Lung (tissue), 12 donors: ENCODE measurements around the gene CCL7. TPM values are rescaled to one million over a fixed set of nuclear protein-coding genes. Genes with fewer than 3 reads are reported as not detected.

Experiments used
- ATAC-seq: fragments of 200-7000 bp; cut with Tn5 transposase; one replicate; pipeline ENCODE4 v1.9.1; 2020; ENCODE audit warnings: moderate number of reproducible peaks; ENCODE audit not compliant: insufficient read depth, low FRiP score
- DNase-seq, 3 donors: peaks; one replicate each; pipeline ENCODE4 v3.0.0-alpha.2; 2013 to 2017
- H3K27ac ChIP-seq, 2 donors: one replicate each; pipeline ENCODE4 v1.5.1; 2013; ENCODE audit warnings: mild to moderate bottlenecking in 2 of 2, moderate library complexity in 2 of 2, control low read depth in 1 of 2, inconsistent platforms in 1 of 2, low read depth in 1 of 2, low read length in 1 of 2
- H3K27me3 ChIP-seq, 3 donors: one replicate each; pipeline ENCODE4 v1.5.1; 2013; ENCODE audit warnings: low read length in 2 of 3; ENCODE audit not compliant: control insufficient read depth in 3 of 3, insufficient read depth in 3 of 3
- H3K36me3 ChIP-seq, 4 donors: one replicate each; pipeline ENCODE4 v1.5.1; 2013; ENCODE audit warnings: low read length in 4 of 4, mild to moderate bottlenecking in 1 of 4, moderate library complexity in 1 of 4; ENCODE audit not compliant: control insufficient read depth in 4 of 4, insufficient read depth in 4 of 4
- H3K4me1 ChIP-seq, 5 donors: one replicate each; pipeline ENCODE4 v1.5.1; 2013; ENCODE audit warnings: low read length in 5 of 5, mild to moderate bottlenecking in 2 of 5, moderate library complexity in 1 of 5; ENCODE audit not compliant: control insufficient read depth in 5 of 5, insufficient read depth in 5 of 5
- H3K4me3 ChIP-seq: one replicate; pipeline ENCODE4 v1.5.1; 2013; ENCODE audit warnings: mild to moderate bottlenecking, control low read depth, moderate library complexity
- H3K9ac ChIP-seq, 2 donors: one replicate each; pipeline ENCODE4 v1.5.1; 2013; ENCODE audit warnings: low read length in 2 of 2, control low read depth in 1 of 2; ENCODE audit not compliant: insufficient read depth in 1 of 2
- H3K9me3 ChIP-seq, 4 donors: one replicate each; pipeline ENCODE4 v1.5.1; 2013; ENCODE audit warnings: low read length in 3 of 4, mild to moderate bottlenecking in 1 of 4, moderate library complexity in 1 of 4; ENCODE audit not compliant: control insufficient read depth in 4 of 4, insufficient read depth in 3 of 4
- WGBS, 2 donors: extraction: QIAGEN DNeasy Blood & Tissue Kit; methylation state at CpG; one replicate each; pipeline ENCODE4 v1.1.7; 2013; 5-methylcytosine and 5-hydroxymethylcytosine counted together
- polyA plus RNA-seq, 2 donors: library from polyadenylated mRNA; stranded (reverse); fragments of 200-250 nt; gene quantifications; one replicate each; pipeline ENCODE4 v1.2.1, GENCODE V29; 2013
- total RNA-seq, 2 donors: library from RNA; depleted of rRNA in 1 of 2; stranded (reverse); fragments of >200 nt in 1 of 2; gene quantifications; one replicate each; pipeline ENCODE4 v1.2.1, GENCODE V29; 2014 to 2021
- TF ChIP-seq, protein P1 (sequence below): IDR thresholded peaks from 2 replicates; pipeline ENCODE4 v1.5.1; 2012; ENCODE audit warnings: mild to moderate bottlenecking; ENCODE audit errors: control extremely low read depth, extremely low read depth
- donor health status: control.
- donor health status: control.
- donor health status: Bipolar disorder and iron deficiency.
- donor health status: healthy.
- donor health status: DM: yes; HTN: yes; CAD: no.

Gene CCL7
- total and polyA plus RNA-seq, 4 donors: 1.0 to 44.9 (median 1.0) TPM; not detected in 1

DNA sequence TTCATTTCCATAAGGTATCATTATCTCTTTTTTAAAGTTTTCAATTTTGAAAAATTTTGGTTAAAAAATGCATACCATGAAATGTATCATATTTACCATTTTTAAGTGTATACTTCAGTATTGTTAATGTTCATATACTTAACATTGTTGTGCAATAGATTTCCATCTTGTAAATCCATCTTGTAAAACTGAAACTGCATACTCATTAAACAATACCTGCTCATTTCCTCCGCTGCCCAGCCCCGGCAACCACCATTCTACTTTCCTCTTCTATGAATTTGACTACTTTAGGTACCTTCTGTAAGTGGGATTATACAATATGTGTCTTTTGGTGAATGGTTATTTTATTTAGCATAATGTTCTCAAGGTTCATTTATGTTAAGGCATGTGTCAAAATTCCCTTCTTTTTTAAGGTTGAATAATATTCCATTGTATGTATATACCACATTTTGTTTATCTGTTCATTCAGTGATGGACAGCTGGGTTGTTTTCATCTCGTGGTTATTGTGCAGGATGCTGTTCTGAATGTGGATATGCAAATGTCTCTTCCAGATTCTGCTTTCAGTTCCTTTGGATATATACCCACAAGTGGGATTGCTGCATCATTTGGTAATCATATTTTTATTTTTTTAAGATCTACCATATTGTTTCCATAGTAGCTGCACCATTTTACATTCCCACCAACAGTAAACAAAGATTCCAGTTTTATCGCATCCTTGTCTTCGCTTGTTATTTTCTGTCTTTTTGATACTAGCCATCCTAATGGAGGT lies 8.3 kb upstream of the CCL7 start:
- no peaks in the 10 kb centered on the region for H3K9me3 ChIP-seq
- DNase-seq (no peak), ATAC-seq (no peak)
- TF ChIP-seq, protein P1, sequence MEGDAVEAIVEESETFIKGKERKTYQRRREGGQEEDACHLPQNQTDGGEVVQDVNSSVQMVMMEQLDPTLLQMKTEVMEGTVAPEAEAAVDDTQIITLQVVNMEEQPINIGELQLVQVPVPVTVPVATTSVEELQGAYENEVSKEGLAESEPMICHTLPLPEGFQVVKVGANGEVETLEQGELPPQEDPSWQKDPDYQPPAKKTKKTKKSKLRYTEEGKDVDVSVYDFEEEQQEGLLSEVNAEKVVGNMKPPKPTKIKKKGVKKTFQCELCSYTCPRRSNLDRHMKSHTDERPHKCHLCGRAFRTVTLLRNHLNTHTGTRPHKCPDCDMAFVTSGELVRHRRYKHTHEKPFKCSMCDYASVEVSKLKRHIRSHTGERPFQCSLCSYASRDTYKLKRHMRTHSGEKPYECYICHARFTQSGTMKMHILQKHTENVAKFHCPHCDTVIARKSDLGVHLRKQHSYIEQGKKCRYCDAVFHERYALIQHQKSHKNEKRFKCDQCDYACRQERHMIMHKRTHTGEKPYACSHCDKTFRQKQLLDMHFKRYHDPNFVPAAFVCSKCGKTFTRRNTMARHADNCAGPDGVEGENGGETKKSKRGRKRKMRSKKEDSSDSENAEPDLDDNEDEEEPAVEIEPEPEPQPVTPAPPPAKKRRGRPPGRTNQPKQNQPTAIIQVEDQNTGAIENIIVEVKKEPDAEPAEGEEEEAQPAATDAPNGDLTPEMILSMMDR: no peak
- H3K4me1 ChIP-seq: peaks cover 0 to 5% (median 0%) of the 10 kb centered on the region in 5 donors
- no peaks in the 10 kb centered on the region for H3K27me3 ChIP-seq
- no peak overlapping the region for H3K27ac ChIP-seq
- H3K4me3 ChIP-seq: no peak overlapping the region
- 76 to 80% methylated on average over 5 of the region's 5 CpGs for WGBS, 2 donors
- H3K36me3 ChIP-seq: no peaks in the 10 kb centered on the region
- H3K9ac ChIP-seq: no peak overlapping the region

- Histone ChIP-seq H3K9me3 (no peaks in the 10 kb centered on the region), H3K27me3 (no peaks in the 10 kb centered on the region), H3K4me1 (no peaks in the 10 kb centered on the region), H3K9ac (no peak overlapping the region), H3K4me3 (no peak overlapping the region), H3K27ac (no peak overlapping the region), H3K36me3 (no peaks in the 10 kb centered on the region)
- DNase-seq: no peak
- TF ChIP-seq, protein P1: no peak
- ATAC-seq: no peak
- WGBS, 2 donors: 43 to 55% methylated on average over 3 of the region's 3 CpGs
Observed at GRCh38 chr17:34265711-34266110, 4.3 kb upstream of the CCL7 start.

DNA sequence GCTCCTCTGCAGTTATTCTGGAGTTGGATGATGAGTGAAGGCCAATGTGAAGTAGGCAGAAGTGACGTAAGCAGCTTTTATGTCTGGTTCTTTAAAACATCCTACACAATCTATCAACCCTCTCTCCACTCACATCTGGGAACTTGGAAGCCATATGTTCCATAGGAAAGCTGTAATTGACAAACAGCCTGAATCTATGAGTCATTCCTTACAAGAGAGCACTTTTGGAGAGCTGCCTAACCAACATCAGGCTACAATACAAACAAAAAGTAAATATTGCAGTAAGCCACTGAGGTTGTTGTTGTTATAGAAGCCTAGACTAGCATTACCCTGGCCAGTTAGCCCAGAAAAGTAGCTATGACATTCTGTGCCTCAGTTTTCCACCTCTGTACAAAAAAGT lies 5.9 kb downstream of the CCL7 start:
- H3K9me3 ChIP-seq: no peaks in the 10 kb centered on the region
- peak in 2 of 3 donors; percentile 88 to 94 for DNase-seq
- no peak overlapping the region for H3K4me3 ChIP-seq
- no peak overlapping the region for H3K9ac ChIP-seq
- no peaks in the 10 kb centered on the region for H3K27me3 ChIP-seq
- H3K27ac ChIP-seq: no peak overlapping the region
- 0 to 30% methylated on average over 1 of the region's 1 CpG for WGBS, 2 donors
- TF ChIP-seq, protein P1: no peak
- ATAC-seq: no peak
- H3K4me1 ChIP-seq: peaks cover 0 to 13% (median 0%) of the 10 kb centered on the region in 5 donors
- no peaks in the 10 kb centered on the region for H3K36me3 ChIP-seq
